Measurements from ENCODE around the gene SMAD3. TPM values are rescaled to one million over a fixed set of nuclear protein-coding genes. Genes with fewer than 3 reads are reported as not detected.
"Not testable (repeated sequence)": the region's sequence is repeated elsewhere in the genome, so short reads cannot be mapped to it uniquely, and the experiment has no call there.

SMAD3 gene
- total RNA-seq, 1 donor from 2014 or later = 25.7 TPM

DNA sequence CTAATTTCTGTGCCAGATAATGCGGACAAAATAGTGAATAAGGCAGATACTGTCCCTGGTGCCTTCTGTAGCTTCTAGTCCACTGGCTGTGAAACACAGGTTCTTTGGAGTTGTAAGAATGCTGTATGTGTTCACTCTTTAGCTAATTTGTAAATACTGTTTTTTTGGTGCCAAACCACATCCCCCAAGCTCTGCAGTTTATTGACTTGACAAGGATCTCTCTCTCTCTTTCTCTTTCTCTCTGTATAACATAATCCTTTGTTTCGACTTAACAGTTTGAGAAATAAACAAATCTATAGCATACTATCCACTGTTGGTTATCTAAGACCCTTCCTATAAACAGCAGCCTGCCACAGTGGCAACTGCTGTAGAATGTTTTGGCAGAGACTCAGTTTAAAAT, 7.6 kb downstream of the SMAD3 start:
- H3K36me3 ChIP-seq = peaks cover 7% of the 10 kb centered on the region
- DNase-seq (no peak), ATAC-seq (no peak)
- no peak overlapping the region for H3K4me3 ChIP-seq
- intact Hi-C loops (cut with DNase I) = no loop called here
- H3K27ac ChIP-seq = no peak overlapping the region
- no peaks in the 10 kb centered on the region for H3K27me3 ChIP-seq (ENCODE audit: low read depth)
- no peaks in the 10 kb centered on the region for H3K9me3 ChIP-seq
- H3K4me1 ChIP-seq = peaks cover 77% of the 10 kb centered on the region
- TF ChIP-seq, protein P1, sequence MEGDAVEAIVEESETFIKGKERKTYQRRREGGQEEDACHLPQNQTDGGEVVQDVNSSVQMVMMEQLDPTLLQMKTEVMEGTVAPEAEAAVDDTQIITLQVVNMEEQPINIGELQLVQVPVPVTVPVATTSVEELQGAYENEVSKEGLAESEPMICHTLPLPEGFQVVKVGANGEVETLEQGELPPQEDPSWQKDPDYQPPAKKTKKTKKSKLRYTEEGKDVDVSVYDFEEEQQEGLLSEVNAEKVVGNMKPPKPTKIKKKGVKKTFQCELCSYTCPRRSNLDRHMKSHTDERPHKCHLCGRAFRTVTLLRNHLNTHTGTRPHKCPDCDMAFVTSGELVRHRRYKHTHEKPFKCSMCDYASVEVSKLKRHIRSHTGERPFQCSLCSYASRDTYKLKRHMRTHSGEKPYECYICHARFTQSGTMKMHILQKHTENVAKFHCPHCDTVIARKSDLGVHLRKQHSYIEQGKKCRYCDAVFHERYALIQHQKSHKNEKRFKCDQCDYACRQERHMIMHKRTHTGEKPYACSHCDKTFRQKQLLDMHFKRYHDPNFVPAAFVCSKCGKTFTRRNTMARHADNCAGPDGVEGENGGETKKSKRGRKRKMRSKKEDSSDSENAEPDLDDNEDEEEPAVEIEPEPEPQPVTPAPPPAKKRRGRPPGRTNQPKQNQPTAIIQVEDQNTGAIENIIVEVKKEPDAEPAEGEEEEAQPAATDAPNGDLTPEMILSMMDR (IDR thresholded peaks at IDR 0.05) = no peak

DNA sequence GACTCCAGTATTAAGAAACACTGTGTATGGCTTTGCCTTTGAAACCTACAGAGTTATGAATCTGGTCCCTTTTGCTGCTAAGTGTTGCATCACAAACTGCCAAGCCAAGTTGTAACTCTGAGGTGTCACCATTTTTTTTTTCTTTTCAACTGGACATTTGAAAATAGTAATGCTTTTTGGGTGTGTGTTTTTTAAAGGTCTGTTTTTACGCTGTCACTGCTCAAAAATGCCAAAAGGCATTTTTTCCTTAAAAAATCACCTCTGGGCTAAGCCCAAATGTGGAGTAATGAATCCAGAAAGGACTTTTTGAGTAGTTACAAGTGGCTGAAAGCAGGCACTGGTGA, 9.5 kb downstream of the SMAD3 start:
- ATAC-seq (no peak), DNase-seq (no peak)
- Histone ChIP-seq H3K27me3 (ENCODE audit: low read depth) (no peaks in the 10 kb centered on the region), H3K27ac (peak overlapping the region; percentile 20), H3K4me1 (peaks cover 77% of the 10 kb centered on the region), H3K9me3 (no peaks in the 10 kb centered on the region), H3K4me3 (no peak overlapping the region), H3K36me3 (peaks cover 7% of the 10 kb centered on the region)
- TF ChIP-seq, protein P1 (IDR thresholded peaks at IDR 0.05) = no peak
- intact Hi-C loops (cut with DNase I) = no loop called here

DNA sequence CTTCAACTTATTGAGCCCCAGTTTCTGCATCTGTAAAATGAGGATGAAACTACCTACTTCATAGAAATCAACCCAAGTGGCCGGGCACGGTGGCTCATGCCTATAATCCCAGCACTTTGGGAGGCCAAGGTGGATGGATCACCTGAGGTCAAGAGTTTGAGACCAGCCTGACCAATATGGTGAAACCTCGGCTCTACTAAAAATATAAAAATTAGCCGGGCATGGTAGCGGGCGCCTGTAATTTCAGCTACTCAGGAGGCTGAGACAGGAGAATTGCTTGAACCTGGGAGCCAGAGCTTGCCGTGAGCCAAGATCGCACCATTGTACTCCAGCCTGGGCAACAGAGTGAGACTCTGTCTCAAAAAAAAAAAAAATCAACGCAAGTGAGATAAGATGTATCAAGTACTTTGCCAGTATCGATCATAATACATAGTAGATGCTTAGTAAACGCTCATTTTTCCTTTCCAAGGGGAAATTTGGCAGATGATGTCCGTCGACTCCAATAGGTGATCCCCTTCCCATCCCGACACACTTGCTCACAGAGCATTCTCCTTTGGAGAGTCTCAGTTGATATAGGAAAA, 10.2 kb downstream of the SMAD3 start:
- DNase-seq; H3K36me3 ChIP-seq; H3K4me3 ChIP-seq; intact Hi-C loops (cut with DNase I); H3K9me3 ChIP-seq; H3K27ac ChIP-seq; H3K27me3 ChIP-seq (ENCODE audit: low read depth); ATAC-seq: not testable (repeated sequence)
- H3K4me1 ChIP-seq = peaks cover 77% of the 10 kb centered on the region

DNA sequence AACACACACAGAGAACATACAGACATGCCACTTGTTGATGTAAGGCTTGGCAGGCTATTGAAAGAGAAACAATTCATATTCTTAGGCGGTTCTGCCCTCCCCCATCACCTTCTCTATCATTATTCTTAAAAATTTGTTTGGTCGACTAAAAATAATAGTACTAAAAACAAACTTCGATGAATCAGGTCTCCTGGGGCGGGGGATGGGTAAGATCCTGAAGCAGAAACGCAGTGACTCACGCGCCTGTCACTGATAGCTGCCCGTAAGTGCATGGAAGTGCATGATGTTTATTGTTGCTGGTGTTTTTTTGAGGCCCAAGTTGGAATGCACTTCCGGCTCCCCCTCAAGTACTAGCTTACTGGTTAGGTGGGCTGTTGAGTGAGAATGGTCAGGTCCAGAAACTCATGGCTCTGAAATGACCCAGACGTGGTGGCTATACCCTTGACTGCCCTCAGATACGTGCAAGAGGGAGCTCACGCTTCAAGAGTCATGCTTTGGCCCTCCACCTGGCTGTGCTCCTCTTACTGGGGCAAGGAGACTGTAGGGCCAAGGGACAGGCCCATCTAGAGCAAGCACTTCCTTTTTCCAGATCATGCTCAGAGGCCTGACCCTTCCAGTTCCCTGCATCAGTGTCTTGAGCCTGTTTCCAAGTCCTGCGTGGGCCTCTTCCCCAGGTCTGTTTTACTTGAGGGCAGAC, 10.9 kb downstream of the SMAD3 start:
- H3K4me1 ChIP-seq = peaks cover 81% of the 10 kb centered on the region
- H3K36me3 ChIP-seq = peaks cover under 1% of the 10 kb centered on the region
- intact Hi-C loops (cut with DNase I) = no loop called here
- H3K27ac ChIP-seq = peak overlapping the region; percentile 25
- no peaks in the 10 kb centered on the region for H3K27me3 ChIP-seq (ENCODE audit: low read depth)
- H3K9me3 ChIP-seq = no peaks in the 10 kb centered on the region
- TF ChIP-seq, protein P1 (IDR thresholded peaks at IDR 0.05) = no peak
- ATAC-seq (no peak), DNase-seq (no peak)
- no peak overlapping the region for H3K4me3 ChIP-seq

DNA sequence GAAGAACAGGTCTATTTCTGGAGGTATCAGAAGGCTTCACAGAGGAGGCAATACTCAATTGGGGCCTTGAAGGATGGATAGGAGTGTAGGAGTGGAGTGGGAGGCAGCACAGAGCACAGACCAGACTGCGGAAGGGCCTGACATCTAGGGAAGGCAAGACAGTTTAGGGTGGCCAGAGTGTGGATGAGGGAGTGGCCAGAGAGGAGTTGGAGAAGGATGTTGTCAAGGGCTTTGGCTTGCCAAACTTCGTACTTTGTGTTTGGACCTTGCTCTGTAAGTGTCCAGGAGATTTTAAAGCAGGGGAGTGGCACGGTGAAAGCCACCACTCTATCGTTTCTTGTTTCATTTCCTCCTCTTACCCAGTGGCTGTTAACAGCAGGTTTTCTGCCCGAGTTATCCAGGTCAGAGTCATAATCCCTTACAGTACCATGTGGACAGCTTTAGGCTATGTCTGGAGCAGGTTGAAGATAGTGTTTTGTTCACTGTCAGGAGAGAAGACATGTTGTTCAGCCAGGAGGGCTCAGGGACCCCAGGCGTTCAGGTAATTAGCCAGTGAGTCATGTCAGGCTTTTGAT, 12.3 kb downstream of the SMAD3 start:
- Histone ChIP-seq H3K4me3 (no peak overlapping the region), H3K4me1 (peaks cover 96% of the 10 kb centered on the region), H3K36me3 (no peaks in the 10 kb centered on the region), H3K27ac (peak overlapping the region; percentile 25), H3K27me3 (ENCODE audit: low read depth) (no peaks in the 10 kb centered on the region), H3K9me3 (no peaks in the 10 kb centered on the region)
- TF ChIP-seq, protein P1 (IDR thresholded peaks at IDR 0.05) = no peak
- DNase-seq (no peak), ATAC-seq (peak; percentile 6 to 61)
- intact Hi-C loops (cut with DNase I) = no loop called here

DNA sequence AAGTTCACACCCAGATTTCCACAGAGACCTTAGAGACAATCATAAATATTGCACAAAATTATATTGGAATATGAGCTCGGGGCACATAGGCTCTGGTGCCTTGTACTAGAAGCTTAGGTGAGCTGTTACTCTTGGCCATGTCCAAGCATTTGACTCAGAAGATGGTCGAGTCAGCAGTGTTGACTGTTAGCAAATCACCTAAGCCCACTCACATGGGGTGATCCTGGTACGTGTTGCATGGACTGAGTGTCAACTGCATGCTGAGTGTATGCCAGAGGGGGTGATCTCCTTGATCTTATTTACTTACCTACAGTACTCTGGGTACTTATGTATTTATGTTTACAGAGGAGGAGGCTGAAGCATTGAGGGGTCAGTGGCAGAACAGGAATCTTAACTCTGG, 14.0 kb downstream of the SMAD3 start:
- DNase-seq (no peak), ATAC-seq (peak in 1 of 2 donors; percentile 9)
- no peak overlapping the region for H3K4me3 ChIP-seq
- peaks cover 98% of the 10 kb centered on the region for H3K4me1 ChIP-seq
- H3K36me3 ChIP-seq = no peaks in the 10 kb centered on the region
- TF ChIP-seq, protein P1 (IDR thresholded peaks at IDR 0.05) = no peak
- H3K27ac ChIP-seq = peak overlapping the region; percentile 47
- H3K27me3 ChIP-seq (ENCODE audit: low read depth) = no peaks in the 10 kb centered on the region
- H3K9me3 ChIP-seq = no peaks in the 10 kb centered on the region
- intact Hi-C loops (cut with DNase I) = no loop called here

Measured in lower lobe of right lung (tissue), 2 donors.